Measurements from ENCODE around the gene CHCT1.

DNA sequence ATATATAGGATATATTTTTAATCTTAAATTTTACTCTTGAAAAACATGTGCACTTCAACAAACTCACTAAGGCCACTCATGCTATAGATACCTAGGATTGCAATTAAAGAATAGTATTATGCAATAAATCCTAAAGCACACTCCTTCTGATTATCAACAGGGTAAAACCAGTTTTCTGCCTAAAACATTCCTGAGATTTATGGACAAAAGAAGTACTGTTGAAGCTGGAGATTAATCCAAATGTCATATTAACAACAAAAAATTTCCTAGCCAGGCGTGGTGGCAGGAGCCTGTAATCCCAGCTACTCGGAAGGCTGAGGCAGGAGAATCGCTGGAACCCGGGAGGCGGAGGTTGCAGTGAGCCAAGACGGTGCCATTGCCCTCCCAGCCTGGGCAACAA, 21.4 kb downstream of the CHCT1 start:
- TF ChIP-seq, protein P1, sequence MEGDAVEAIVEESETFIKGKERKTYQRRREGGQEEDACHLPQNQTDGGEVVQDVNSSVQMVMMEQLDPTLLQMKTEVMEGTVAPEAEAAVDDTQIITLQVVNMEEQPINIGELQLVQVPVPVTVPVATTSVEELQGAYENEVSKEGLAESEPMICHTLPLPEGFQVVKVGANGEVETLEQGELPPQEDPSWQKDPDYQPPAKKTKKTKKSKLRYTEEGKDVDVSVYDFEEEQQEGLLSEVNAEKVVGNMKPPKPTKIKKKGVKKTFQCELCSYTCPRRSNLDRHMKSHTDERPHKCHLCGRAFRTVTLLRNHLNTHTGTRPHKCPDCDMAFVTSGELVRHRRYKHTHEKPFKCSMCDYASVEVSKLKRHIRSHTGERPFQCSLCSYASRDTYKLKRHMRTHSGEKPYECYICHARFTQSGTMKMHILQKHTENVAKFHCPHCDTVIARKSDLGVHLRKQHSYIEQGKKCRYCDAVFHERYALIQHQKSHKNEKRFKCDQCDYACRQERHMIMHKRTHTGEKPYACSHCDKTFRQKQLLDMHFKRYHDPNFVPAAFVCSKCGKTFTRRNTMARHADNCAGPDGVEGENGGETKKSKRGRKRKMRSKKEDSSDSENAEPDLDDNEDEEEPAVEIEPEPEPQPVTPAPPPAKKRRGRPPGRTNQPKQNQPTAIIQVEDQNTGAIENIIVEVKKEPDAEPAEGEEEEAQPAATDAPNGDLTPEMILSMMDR (IDR thresholded peaks at IDR 0.05): no peak
- no peak for TF ChIP-seq POLR2AphosphoS5 (IDR thresholded peaks at IDR 0.05; ENCODE audit: low read depth, low read length)
- TF ChIP-seq REST (IDR thresholded peaks at IDR 0.05; ENCODE audit: insufficient read depth in 1 of 2, low read depth in 2 of 2, low read length in 1 of 2): no peak

Measured in Panc1 (cell line).